ENCODE results near the gene C20orf144.

C20orf144 gene

DNA sequence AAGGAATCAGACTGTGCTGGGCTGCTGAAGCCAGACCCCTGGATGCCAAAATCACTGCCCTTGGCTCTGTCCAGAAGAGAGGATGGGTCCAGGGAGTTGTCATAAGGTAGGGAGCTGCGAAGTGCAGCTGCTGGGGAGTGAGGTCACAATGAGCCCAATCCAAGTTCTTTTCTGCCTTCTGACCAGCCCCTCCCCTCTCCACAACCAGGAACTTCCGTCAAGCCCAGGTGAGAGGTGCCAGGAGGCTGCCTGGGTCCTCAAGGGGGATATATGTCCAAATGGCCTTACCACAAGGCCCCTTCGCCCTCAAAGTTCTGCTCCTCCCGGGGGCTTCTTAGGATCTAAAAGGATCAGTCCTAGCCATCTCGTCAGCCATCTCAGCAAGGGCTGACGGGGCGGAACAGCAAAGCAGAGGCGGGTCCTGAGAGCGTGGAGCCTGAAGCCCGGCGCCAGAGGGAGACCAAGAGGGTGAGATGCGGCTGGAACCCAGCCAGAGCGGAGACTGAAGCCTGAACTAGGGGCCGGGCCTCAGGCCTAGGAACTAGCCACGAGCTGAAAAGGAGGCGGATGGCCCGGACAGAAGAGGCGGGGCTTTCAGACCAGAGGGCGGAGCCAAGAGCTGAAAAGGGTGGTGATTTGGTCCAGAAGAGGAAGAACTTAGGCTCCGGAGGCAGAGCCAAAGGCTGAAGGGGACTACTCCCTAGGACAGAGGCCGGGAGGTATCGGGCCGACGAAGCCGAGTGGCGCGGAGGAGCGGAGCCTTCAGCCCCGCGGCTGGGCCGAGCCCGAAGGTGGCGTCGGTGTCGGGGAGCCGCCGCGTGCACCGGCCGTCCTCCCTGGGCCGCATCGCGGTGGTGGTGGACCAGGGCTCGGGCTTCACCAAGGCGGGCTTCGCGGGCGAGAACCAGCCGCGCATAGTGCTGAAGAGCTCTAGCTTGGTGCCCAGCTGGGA is 4.4 kb downstream of the C20orf144 start, which contains the start of gene ACTL10:
ACTL10 (plus strand) TSS at position 651 of the 952 bp plus-strand sequence. CDS start 555 bp downstream, outside the sequence.
- DNase-seq = peak; percentile 93 to 98

DNA sequence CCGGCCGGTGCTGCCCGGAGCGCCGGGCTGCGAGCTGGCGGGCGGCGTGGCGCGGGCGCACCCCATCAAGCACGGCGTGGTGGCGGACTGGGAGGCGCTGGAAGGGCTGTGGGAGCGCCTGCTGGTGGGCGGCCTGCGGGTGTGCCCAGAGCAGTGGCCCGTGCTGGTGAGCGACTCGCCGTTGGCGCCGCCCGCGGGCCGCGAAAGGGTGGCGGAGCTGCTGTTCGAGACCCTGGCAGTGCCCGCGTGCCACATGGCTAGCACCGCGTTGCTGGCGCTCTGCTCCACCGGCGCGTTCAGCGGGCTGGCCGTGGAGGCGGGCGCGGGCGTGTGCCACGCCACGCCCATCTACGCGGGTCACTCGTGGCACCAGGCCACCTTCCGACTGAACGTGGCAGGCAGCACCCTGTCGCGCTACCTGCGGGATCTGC is 5.1 kb downstream of the C20orf144 start:
- DNase-seq = no peak

- peak; percentile 43 to 74 for DNase-seq
Observed at GRCh38 chr20:33667676-33668465, 5.7 kb downstream of the C20orf144 start.

DNA sequence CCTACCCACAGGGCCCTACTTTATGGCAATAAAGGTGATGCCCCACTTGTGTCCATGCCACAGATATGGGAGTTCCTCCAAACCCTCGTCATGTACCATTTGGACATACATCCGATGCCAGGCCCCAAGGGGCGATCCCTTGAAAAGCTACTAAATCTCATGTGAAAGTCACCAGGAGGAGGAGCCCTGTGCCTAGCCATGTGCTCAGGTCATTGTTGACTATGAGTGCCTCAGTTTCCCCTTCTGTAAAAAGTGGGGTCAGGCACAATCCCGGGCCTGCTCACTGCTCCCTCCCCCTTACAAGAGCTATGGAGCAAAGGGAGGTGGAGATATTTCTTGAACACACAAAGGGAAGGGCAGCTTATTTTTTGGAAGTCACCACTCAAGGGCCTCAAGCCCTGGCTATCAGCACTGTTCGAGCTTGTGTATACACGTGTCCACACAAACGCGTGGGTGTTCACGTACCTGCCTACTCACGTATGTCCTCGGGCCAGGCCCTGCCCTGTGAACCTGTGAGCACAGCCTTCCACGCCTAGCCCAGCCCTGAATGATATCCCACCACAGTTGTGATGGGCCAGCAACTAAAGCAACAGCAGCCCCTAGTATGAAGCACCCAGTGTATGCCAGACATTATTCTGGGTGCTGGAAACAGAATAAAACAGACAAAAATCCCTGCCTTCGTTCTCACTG is 6.5 kb downstream of the C20orf144 start:
- no peak for DNase-seq

DNA sequence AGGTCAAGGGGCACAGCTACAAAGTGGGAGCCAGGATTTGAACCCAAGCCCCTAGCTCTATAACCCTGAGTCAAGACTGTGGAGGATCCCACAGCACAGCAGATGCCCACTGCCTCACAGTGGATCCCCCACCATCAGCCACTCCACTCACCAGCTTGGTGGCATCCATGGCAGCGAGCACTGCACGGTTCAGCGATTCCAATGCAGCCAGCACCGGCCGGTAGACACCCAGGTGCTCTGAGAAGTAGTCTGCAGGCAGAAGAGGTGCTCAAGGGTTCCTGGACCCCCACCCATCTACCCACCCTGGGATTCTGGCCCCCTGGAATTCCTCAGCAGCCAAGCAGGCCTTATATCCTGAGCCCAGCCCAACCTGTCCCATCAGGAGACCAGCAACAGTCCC is 7.1 kb downstream of the C20orf144 start:
- no peak for DNase-seq

DNA sequence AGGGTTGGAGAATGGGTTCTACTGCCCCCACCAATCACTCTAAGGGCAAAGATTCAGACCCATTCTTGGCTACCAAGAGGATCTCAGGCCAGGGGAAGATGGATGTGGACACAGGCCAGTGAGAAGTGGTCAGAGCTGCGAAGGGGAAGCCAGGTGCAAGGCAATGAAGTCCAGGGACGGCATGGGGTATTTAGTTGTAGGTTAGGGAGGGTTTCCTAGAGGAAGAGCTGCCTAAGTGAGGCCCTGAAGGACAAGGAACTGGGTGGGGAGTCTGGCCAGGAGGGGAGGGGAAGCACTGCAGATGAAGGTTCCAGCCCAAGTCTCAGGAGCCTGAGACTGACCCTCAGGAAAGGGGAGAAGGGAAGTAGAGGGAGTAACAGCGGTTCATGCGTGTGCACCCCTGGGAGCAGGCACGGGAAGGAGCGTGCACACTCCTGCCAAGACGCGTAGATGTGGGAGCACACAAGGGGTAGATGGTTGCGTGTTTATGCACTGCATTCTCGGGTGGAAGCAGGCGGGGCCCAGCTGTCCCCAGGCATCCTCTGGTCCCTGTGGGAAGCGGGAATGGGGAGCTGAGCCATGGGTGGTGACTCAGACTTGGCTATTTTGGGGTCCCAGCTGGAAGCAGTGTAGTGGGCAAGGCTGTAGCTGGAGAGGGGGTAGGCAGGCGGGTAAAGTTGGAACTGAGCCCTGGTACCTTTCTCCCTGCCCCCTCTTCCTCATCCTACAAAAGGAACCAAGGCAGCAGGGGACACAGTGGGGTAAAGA is 7.9 kb downstream of the C20orf144 start:
- no peak for DNase-seq

DNA sequence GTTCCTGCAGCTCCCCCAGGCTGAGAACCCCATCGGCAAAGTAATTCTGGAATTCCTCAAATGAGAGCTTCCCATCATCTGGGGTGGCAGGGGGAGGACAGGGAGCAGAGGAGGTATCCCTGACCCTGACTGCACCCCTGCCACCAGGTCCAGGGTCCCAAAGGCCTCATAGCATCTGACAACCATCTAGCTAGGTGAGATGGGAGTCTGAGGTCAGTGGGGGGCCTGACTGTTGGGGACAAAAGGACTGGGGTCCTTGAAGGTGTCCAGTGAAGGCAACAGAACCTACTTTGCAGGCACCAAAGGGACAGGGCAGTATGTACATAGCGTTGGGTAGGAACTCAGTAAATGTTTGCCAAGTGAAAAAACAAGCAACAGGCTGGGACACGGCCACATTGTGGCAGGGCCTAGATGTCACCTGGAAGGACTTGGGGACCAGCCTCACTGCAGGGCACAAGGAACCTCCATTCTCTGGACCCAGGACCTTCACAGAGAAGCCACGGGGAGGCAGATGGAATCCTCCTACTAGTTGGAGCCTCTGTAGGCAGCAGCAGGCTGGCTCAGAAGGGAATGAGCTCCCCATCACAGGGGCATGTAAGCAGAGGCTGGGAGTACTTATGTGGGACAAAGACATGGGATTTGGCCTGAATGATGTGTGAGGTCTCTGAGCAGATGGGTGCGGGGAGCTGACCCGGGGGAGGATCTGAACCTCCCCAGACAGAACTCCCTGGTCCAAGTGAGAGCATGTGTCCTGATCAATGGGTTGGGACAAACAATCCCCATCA is 8.8 kb downstream of the C20orf144 start:
- no peak for DNase-seq

GRCh38 chr20:33671573-33672288 is 9.6 kb downstream of the C20orf144 start:
- no peak for DNase-seq

DNA sequence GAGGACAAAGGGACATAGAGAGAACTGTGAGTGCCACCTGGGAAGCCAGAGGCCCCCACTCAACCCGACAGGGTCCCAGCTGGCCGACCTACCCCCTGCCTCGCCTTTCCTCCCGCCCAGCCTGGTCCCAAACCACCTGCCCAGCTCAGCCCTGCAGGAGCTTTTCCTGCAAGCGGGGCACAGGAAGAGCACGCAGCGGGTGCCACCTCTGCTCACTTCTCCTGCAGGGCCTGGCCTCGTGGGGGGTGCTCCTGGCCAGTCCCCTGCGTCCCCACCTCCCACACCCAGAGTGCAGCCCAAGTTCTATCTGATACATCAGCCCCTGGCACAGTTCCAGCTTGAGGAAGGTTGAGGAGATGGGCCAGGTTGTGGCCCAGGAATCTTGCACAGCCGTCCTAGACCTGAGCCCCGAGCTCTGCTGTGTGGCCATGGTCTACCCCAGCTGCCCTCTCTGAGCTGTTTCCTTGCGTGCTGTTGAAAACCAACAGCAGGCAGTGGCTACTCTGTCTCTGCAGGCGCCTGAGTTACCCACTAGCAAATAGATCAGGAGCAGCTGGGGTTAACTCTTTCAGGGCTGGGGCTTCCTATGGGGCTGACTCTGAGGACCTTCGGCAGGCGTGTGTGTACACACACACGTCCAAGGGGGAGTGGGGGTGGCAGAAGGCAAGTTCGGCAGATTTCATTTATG is 10.4 kb downstream of the C20orf144 start:
- no peak for DNase-seq

DNA sequence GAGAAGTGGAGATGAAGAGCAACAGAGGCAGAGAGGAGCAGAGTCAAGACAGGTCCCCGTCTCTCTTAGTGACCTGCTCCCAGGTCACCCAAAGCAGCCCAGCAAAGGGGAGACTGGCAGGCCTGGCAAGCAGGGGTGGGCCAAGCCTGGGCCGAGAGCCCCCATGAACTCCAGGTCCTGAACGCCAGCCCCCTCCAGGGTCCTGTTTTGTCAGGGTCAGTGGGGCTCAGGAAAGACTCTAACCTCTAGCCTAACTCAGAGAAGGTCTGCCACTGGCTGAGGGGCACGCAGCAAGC is 10.9 kb downstream of the C20orf144 start:
- no peak for DNase-seq

GRCh38 chr20:33673410-33674293 is 11.5 kb downstream of the C20orf144 start:
- DNase-seq = no peak

- peak; percentile 44 to 68 for DNase-seq
Observed at GRCh38 chr20:33674294-33675135, 12.4 kb downstream of the C20orf144 start, which contains the start of gene NECAB3. Gene NECAB3, minus strand, starts transcription at chr20:33674428. Its CDS starts 76 bp downstream, at chr20:33674352.

DNA sequence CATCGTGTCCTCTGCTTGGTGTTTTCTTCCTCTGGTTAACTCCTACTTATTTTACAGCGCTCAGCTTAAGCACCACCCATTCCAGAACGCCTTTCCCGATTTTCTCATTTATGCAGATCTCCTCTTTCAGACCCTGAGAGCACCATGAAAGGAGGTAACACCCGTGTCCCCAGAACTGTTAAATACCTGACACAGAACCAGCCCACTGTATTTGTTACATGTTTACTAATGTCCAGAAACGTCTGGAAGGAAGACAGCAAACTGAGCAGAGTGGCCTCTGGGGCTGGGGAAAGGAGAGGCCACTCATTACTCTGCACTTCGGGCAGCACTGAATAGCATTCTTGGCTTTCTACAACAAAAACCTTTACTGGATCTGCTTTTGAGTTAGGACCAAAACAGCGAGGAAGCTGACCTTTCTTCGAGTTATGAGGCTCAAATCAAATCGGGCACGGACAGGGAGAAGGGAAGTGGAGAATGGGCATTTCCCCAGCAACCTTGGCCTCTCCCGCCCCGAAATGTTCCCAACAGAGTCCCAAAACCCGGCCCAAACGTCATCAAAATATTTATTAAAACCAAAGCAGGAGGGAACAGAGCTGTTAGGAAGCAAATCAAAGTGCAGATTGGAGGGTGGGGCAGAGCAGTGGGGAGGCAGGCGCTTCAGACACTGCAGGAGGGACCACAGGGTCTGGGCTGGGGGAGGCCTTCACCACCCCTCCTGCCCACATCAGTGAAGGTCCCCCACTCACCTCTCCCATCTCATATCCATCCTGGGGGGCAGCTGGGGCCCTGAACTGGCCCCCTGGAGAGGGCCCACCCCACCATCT is 13.2 kb downstream of the C20orf144 start:
- no peak for DNase-seq

- DNase-seq = no peak
Observed at GRCh38 chr20:33676121-33676520, 14.0 kb downstream of the C20orf144 start.

GRCh38 chr20:33676652-33677645 is 14.8 kb downstream of the C20orf144 start:
- DNase-seq = no peak
